Lower leg skin (tissue), 3 donors: Measurements from ENCODE around the gene ADPRM.

Experiments used
- CTCF ChIP-seq, 3 donors: fragments of 450-650 bp; IDR thresholded peaks; one replicate each; pipeline ENCODE4 v1.5.1; 2016; ENCODE audit warnings: antibody characterized with exemption in 3 of 3, mild to moderate bottlenecking in 3 of 3, moderate library complexity in 2 of 3
- POLR2A ChIP-seq, 2 donors: fragments of 450-650 bp; IDR thresholded peaks; one replicate each; pipeline ENCODE4 v1.6.1; 2016 to 2017; ENCODE audit warnings: antibody characterized with exemption in 2 of 2, mild to moderate bottlenecking in 1 of 2, moderate library complexity in 1 of 2

- TF ChIP-seq POLR2A (IDR thresholded peaks at IDR 0.05) (no peak), CTCF (IDR thresholded peaks at IDR 0.05) (no peak)
These were observed 13.5 kb upstream of the ADPRM start for GRCh38 chr17:10683853-10684252.
